Frontal cortex (tissue), 4 donors: ENCODE results near the gene PIAS4. TPM values are rescaled to one million over a fixed set of nuclear protein-coding genes. Genes with fewer than 3 reads are reported as not detected.

Source experiments
- DNase-seq, 2 donors: peaks; one replicate each; pipeline ENCODE4 v3.0.0; 2012; ENCODE audit warnings: low spot score in 2 of 2
- FAIRE-seq: peaks from 2 replicates; lab custom pipeline; 2012; peaks lifted over from hg19 to GRCh38; lab: Jason Lieb, UNC
- total RNA-seq: library from RNA; depleted of rRNA; stranded (reverse); fragments of >200 nt; gene quantifications from one replicate; pipeline ENCODE4 v1.2.3, GENCODE V29; 2014
- donor health status: control.
- donor health status: control.
- donor health status: control.

The PIAS4 gene
- total RNA-seq, 1 donor from 2014 or later = 22.0 TPM

DNA sequence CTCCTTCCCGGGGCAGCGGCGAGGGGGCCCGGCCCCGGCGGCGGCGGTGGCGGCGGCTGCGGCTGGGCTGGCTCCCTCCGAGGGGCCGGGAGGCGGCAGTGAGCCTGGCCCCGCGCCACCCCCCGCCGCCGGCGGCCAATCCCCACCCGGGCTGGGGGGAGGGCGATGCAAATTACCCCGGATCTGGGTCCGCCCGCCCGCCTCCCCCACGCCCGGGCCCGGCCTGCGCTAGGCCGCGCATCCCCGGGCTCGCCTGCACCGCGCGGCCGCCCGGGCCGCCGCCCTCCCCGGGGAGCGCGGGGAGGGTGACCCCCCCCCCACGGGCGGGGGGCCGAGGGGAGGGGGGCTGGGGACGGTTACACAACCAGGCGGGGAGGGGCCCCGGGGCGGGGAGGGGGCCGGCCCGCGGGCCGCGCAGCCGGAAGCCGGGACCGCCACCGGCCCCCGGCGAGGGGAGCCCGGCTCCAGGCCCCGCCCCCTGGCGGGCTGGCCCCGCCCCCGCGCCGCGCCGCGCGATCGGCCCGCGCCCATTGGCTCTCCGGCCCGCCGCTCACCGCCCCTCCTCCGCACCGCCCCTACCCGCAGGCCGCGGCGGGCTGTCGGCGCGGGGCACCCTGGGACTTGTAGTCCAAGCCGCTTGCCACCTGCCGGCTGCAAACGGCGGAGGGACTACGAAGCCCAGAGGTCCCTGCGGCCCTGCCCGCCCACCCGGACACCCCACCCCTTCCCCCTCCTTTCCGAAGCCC, 58.1 kb downstream of the PIAS4 start:
- FAIRE-seq = no peak
- DNase-seq = peak; percentile 99 to 100

- DNase-seq = no peak
- FAIRE-seq = no peak
These were observed 58.7 kb downstream of the PIAS4 start for GRCh38 chr19:4066176-4066606.

DNA sequence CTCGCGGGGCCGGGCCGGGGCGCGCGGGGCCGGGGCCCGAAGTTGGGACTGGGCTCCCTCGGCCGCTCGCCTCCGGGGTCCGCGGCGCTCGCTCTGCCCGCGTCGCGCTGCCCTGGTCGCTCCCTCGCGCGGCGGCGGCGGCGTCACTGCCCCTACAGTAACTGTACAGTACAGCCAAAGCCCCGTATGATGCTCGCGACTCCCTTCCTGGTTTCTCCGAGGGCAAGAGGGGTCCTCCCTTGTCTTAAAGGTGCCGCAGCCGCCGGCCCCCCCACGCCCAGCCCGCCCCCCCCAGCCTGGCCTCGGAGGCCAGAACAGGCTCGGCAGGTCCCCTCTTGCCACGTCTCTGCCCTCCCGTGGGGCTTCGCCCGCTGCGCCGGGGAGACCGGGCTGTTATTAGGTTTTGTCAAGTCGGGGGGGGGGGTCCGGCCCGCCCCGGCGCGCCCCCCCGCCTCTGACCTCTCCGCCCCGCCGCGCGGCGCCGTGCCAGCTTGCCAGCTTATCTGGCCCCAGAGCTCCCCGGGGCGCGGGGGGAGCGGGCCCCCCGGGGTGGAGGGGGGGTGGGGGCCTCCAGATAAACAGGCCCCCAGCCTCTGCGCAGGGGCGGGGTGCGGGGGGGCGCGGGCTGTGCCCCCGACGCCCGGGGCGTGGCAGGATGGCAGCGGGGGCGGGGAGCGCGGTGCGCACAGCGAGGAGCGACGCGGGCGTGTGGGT, 59.3 kb downstream of the PIAS4 start, which contains the start of gene ZBTB7A:
TSS of gene ZBTB7A (minus strand) at position 218 of the 714 bp plus-strand sequence. CDS start 11,667 bp downstream, outside the sequence.
- FAIRE-seq (no peak), DNase-seq (peak; percentile 76 to 85)

DNA sequence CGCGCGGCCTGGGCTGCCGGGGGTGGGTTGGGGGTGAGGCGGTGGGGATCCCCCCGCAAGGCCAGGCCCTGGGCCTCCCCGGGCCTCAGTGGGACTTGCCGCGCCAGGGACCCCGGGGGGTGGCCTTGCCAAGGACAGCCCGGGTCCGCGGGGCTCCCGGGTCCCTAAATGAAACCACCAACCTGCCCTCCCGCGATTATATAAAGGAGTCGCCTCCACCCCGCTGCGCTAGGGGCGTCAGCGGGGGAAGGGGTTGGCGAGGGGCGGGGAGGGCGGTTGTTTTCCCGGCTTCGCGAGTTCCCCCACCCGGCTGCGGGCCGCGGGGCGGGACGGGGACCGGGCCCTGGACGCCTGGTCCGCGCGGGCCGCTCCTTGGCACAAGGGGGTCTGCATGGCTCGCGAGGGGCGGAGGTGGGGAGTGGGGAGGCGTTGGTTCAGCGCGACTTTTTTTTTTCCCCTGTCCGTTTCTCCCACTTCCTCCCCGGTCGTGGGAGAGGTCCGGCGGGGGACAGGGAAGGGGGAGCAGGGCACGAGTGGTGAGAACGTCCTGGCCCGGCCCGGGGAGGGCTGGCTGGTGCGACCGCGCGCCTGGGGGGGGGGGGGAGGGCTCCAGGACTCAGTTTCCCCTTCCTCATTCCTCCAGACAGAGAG, 60.0 kb downstream of the PIAS4 start:
- FAIRE-seq = no peak
- peak in 1 of 2 donors; percentile 65 for DNase-seq

GRCh38 chr19:4068047-4068966, 60.8 kb downstream of the PIAS4 start:
- FAIRE-seq (no peak), DNase-seq (no peak)

GRCh38 chr19:4069331-4069959, 61.9 kb downstream of the PIAS4 start:
- FAIRE-seq (no peak), DNase-seq (no peak)

- no peak for FAIRE-seq
- DNase-seq = no peak
These were observed 64.1 kb downstream of the PIAS4 start for GRCh38 chr19:4071610-4072009.

DNA sequence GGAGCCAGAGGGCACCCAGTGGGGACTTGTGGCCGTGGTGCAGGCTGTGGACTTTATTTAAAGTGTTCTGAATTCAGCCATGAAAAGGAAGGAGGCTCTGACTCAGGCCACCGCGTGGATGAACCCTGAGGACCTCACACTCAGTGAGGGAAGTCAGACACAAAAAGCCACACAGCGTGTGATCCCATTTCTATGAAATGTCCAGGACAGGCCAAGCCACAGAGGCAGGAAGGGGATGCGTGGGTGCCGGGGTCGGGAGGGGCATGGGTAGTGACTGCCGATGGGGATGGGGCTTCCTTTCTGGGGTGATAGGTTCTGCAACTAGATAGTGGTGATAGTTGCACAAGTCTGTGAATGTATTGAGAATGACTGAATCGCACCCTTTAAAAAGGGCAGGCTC, 67.8 kb downstream of the PIAS4 start:
- FAIRE-seq (no peak), DNase-seq (no peak)

DNA sequence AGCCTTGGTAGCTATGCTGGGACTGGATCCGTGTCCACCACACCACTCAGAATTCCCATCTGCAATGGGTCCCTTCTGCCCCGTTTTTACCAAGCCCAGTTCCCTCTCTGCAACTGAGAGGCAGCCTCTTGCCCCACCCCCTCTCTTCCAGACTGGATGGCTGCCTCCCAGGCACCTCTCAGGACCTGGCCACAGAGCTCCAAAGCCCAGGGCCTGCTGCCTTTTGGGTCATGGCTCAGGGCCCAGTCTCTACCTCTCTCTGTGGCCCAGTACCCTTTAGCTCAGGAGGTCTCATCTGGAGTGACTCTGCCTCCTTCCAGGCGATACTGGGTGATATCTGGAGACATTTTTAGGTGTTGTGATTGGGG, 69.5 kb downstream of the PIAS4 start:
- DNase-seq (no peak), FAIRE-seq (no peak)

- no peak for DNase-seq
These were observed 70.5 kb downstream of the PIAS4 start for GRCh38 chr19:4077800-4078684.

DNA sequence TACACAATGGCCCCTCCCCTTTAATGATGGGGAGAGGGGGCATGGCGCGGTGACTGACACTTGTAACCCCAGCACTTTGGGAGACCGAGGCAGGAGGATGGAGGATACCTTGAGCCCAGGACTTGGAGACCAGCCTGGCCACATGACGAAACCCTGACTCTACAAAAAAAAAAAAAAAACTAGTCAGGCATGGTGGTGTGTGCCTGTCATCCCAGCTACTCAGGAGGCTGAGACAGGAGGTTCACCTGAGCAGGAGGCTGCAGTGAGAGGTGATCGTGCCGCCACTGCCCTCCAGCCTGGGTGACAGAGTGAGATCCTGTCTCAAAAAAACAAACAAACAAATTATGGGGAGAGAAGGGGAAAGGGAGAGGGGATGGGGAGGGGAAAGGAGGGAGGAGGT, 72.9 kb downstream of the PIAS4 start:
- FAIRE-seq = no peak

More at GRCh38 chr19:4077800-4078684, 70.5 kb downstream of the PIAS4 start:
- no peak for FAIRE-seq

GRCh38 chr19:4081441-4082129, 74.0 kb downstream of the PIAS4 start:
- FAIRE-seq (no peak), DNase-seq (no peak)

More for the DNA sequence above, 72.9 kb downstream of the PIAS4 start:
- DNase-seq = no peak

DNA sequence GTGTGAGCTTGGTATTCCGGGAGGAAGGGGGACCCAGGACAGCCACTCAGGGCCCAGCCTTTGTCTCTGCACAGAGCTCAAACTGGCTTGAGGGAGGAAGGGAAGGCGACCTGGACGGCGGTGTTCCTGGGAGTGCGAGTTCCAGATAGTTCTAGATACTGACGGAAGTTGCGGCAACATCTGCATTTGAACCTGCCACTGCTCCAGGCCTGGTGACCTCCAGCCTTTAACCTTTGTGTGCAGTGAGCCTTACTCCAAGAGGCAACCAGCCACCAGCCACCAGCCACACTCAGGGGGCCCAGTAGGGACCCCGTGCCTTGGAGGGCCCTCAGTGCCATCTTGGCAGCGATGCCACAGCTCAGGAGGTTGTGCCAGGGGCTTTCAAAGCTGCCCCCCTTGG, 74.6 kb downstream of the PIAS4 start:
- no peak for FAIRE-seq

DNA sequence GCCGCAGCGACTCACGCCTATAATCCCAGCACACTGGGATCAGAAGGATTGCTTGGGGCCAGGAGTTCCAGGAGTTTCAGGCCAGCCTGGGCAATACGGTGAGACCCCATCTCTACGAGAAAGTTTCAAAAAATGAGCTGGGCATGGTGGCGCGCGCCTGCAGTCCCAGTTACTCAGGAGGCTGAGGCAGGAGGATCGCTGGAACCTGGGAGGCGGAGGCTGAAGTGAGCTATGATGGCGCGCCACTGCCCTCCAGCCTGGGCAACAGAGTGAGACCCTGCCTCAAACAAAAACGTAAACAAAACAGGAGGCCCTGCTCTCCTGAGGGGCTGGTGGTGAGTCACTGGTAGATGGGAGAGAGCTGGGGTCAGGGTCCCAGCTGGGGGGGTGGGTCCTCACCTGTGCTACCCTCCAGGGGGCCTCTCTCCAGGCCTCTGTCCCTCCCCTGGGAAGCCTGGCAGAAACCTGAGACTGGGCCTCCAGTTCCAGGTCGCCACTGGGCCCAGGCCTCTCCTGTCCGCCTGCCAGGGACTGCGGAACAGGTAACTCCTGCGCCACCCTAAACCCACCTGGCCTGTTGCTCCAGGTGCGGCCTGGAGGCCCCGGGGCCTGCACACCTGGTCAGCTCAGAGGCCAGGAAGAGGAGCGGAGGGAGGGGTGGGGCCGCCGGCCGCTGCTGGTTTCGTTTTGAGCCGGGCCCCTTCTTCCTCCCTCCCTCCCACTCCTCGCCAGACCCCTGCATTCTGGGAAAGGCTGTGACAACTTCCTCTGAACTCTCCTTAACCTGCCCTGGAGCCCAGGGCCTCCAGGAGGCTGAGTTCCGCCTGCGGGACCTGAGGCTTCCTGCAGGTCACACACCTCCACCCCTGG, 76.4 kb downstream of the PIAS4 start:
- DNase-seq (no peak), FAIRE-seq (no peak)

More for the DNA sequence above, 74.6 kb downstream of the PIAS4 start:
- no peak for DNase-seq

GRCh38 chr19:4084547-4084877, 77.0 kb downstream of the PIAS4 start:
- DNase-seq = no peak
- FAIRE-seq = no peak

GRCh38 chr19:4086411-4086867, 78.9 kb downstream of the PIAS4 start:
- FAIRE-seq = no peak
- no peak for DNase-seq
